C4-2B (cell line): ENCODE measurements around the gene ZNF207.
"Not testable (repeated sequence)": the region's sequence is repeated elsewhere in the genome, so short reads cannot be mapped to it uniquely, and the experiment has no call there.

Experiments
- H3K27ac ChIP-seq: fragments of 450-650 bp; 2 replicates; pipeline ENCODE4 v1.5.1; 2017
- ZFX ChIP-seq: fragments of 450-650 bp; IDR thresholded peaks from 2 replicates; pipeline ENCODE4 v1.6.1; 2017
- TF ChIP-seq, protein P1 (sequence below): fragments of 450-650 bp; conservative IDR thresholded peaks from 2 replicates; pipeline ENCODE4 v1.5.1; 2017; ENCODE audit warnings: mild to moderate bottlenecking

The ZNF207 gene

DNA sequence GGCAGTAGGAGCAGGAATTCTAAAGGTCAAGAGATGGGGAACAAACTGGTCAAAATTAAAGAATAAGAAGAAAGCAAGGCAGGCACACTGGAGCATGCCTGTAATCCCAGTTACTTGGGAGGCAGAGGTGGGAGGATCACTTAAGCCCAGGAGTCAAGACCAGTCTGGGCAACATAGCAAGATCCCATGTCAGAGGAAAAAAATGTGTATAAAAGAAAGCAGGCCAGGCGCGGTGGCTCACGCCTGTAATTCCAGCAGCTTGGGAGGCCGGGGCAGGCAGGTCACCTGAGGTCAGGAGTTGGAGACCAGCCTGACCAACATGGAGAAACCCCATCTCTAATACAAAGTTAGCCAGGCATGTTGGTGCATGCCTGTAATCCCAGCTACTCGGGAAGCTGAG, 43.9 kb downstream of the ZNF207 start:
- TF ChIP-seq ZFX = no peak
- TF ChIP-seq, protein P1, sequence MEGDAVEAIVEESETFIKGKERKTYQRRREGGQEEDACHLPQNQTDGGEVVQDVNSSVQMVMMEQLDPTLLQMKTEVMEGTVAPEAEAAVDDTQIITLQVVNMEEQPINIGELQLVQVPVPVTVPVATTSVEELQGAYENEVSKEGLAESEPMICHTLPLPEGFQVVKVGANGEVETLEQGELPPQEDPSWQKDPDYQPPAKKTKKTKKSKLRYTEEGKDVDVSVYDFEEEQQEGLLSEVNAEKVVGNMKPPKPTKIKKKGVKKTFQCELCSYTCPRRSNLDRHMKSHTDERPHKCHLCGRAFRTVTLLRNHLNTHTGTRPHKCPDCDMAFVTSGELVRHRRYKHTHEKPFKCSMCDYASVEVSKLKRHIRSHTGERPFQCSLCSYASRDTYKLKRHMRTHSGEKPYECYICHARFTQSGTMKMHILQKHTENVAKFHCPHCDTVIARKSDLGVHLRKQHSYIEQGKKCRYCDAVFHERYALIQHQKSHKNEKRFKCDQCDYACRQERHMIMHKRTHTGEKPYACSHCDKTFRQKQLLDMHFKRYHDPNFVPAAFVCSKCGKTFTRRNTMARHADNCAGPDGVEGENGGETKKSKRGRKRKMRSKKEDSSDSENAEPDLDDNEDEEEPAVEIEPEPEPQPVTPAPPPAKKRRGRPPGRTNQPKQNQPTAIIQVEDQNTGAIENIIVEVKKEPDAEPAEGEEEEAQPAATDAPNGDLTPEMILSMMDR = no peak
- no peak overlapping the region for H3K27ac ChIP-seq

DNA sequence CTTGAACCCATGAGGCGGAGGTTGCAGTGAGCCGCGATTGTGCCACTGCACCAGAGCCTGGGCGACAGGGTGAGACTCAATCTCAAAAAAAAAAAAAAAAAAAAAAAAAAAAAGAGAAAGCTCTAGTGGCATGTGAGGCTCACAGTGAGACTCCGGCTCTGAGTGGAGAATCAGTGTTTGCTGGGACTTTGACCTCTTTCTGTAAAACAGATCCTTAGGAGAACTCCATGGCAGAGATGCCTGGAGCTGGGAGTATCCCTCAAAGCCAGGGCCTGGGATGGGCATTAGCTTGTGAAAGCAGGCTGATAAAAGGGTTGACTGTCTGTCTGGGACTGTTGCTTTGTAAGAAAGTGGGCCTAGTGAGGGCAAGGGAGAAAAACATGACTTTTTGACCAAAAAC, 46.4 kb downstream of the ZNF207 start:
- H3K27ac ChIP-seq = no peak overlapping the region
- TF ChIP-seq, protein P1 = no peak
- no peak for TF ChIP-seq ZFX

DNA sequence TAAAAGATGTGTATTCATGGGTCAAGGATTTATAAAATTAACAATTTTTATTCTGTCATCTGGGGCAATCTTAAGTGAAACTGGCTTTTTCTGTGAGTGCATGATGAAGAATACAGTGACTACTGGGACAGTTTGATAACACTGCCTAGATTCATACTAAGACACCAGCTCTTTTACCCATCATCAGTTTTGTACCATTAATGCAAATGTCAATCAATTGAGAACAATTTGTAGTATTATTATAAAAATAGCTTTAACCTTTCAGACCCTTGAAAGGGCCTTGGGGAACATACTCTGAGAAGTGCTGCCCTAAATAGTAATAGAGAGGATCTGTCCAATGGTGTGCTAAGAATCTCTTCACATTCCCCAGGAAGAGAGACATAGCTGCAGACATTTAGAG, 49.0 kb downstream of the ZNF207 start:
- TF ChIP-seq ZFX = no peak
- TF ChIP-seq, protein P1 = no peak
- no peak overlapping the region for H3K27ac ChIP-seq

DNA sequence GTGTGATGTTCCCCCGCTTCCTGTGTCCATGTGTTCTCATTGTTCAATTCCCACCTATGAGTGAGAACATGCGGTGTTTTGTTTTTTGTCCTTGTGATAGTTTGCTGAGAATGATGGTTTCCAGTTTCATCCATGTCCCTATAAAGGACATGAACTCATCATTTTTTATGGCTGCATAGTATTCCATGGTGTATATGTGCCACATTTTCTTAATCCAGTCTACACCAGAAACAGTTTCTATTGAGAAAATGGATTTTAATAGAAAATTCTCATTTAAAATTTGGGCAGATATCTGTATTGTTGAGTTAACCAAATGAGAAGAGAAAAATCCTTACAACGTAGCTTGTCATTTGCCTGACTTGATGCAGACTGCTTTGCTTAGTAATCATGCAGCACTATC, 60.1 kb downstream of the ZNF207 start:
- not testable (repeated sequence) for H3K27ac ChIP-seq

DNA sequence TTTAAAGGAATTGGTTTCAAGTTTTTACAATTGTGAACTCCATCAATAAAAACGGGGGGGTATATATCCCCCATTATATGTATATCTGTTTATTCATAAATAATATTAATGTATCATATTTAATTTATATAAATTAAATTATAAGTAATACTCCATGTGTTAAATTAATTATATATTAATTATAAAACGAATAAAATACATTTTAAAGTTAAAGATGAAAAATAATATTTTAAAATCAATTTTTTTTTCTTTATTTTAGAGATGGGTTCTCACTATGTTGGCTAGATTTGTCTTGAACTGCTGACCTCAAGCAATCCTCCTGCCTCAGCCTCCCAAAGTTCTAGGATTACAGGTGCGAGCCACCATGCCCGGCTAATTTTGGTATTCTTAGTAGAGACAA, 76.9 kb downstream of the ZNF207 start:
- H3K27ac ChIP-seq = no peak overlapping the region
- TF ChIP-seq ZFX = no peak
- TF ChIP-seq, protein P1 = no peak

DNA sequence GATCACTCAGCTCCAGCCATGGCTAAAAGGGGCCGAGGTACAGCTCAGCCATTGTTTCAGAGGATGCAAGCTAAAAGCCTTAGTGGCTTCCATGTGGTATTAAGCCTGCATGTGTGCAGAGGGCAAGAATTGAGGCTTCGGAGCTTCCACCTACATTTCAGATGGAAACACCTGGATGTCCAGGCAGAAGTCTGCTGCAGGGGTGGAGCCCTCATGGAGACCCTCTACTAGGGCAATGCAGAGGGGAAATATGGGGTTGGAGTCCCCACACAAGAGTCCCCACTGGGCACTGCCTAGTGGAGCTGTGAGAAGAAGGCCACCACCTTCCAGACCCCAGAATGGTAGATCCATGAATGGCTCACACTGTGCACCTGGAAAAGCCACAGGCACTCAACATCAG, 79.6 kb downstream of the ZNF207 start:
- TF ChIP-seq, protein P1 = no peak
- TF ChIP-seq ZFX = no peak
- H3K27ac ChIP-seq = no peak overlapping the region
